Naive thymus-derived CD4-positive, alpha-beta T cell (primary cell): ENCODE data around the gene IL2RG. TPM values are rescaled to one million over a fixed set of nuclear protein-coding genes. Genes with fewer than 3 reads are reported as not detected.

Source experiments
- ATAC-seq: fragments of 150-1000 bp; cut with Tn5 transposase; 2 replicates; pipeline ENCODE4 v1.10.0; 2021; ENCODE audit warnings: mild to moderate bottlenecking, moderate library complexity
- CTCF ChIA-PET: fragments of 350-600 bp; sonication (Branson Sonifier 250); formaldehyde crosslinking; loops from one replicate; lab custom pipeline; 2021; ENCODE audit warnings: antibody characterized with exemption; lab: Charles Lee
- POLR2A ChIA-PET: fragments of 350-600 bp; sonication (Branson Sonifier 250); formaldehyde crosslinking; loops from one replicate; lab custom pipeline; 2021; ENCODE audit warnings: antibody characterized with exemption, inconsistent platforms; lab: Charles Lee
- DNase-seq, 9 donors: peaks; one replicate each; pipeline versions ENCODE4 v3.0.0 to v3.0.0-alpha.2; 2020 to 2022; ENCODE audit warnings: mixed read lengths in 1 of 9
- H3K27ac ChIP-seq: one replicate; pipeline ENCODE4 v1.7.0; 2013; ENCODE audit warnings: mild to moderate bottlenecking, low read depth, low read length, moderate library complexity
- H3K27me3 ChIP-seq, 2 donors: one replicate each; pipeline ENCODE4 v1.7.0; 2013; ENCODE audit warnings: low read length in 2 of 2, mild to moderate bottlenecking in 2 of 2, moderate library complexity in 2 of 2; ENCODE audit not compliant: control insufficient read depth in 2 of 2, insufficient read depth in 2 of 2
- H3K36me3 ChIP-seq, 3 experiments: 1 replicate in 2 of 3; 2 replicates in 1 of 3; pipeline ENCODE4 v1.7.0; 2013; ENCODE audit warnings: low read length in 3 of 3, mild to moderate bottlenecking in 3 of 3, moderate library complexity in 1 of 3; ENCODE audit not compliant: insufficient read depth in 3 of 3, control insufficient read depth in 2 of 3
- H3K4me1 ChIP-seq, 2 donors: one replicate each; pipeline ENCODE4 v1.7.0; 2013; ENCODE audit warnings: low read length in 2 of 2, mild to moderate bottlenecking in 2 of 2, moderate library complexity in 1 of 2; ENCODE audit not compliant: control insufficient read depth in 2 of 2, insufficient read depth in 2 of 2
- H3K4me3 ChIP-seq: 2 replicates; pipeline ENCODE4 v1.7.0; 2013; ENCODE audit warnings: mild to moderate bottlenecking, low read length
- H3K9me3 ChIP-seq, 3 experiments: 1 replicate in 2 of 3; 2 replicates in 1 of 3; pipeline ENCODE4 v1.7.0; 2013; ENCODE audit warnings: low read length in 3 of 3; ENCODE audit not compliant: control insufficient read depth in 2 of 3
- H3K27ac Mint-ChIP-seq, 9 donors: one replicate each; pipeline ENCODE4 v1.8.0; 2020 to 2022; ENCODE audit warnings: mixed read lengths in 9 of 9, mild to moderate bottlenecking in 8 of 9, moderate library complexity in 5 of 9, inconsistent platforms in 2 of 9
- H3K27me3 Mint-ChIP-seq, 5 donors: one replicate each; pipeline ENCODE4 v1.8.0; 2021 to 2022; ENCODE audit warnings: mixed read lengths in 5 of 5, mild to moderate bottlenecking in 1 of 5
- H3K36me3 Mint-ChIP-seq, 5 donors: one replicate each; pipeline ENCODE4 v1.8.0; 2020 to 2022; ENCODE audit warnings: mixed read lengths in 5 of 5, mild to moderate bottlenecking in 3 of 5, inconsistent platforms in 1 of 5
- H3K4me1 Mint-ChIP-seq, 7 donors: one replicate each; pipeline ENCODE4 v1.8.0; 2020 to 2022; ENCODE audit warnings: mixed read lengths in 7 of 7, mild to moderate bottlenecking in 3 of 7, inconsistent platforms in 1 of 7
- H3K4me3 Mint-ChIP-seq, 10 donors: one replicate each; pipeline ENCODE4 v1.8.0; 2020 to 2022; ENCODE audit warnings: mild to moderate bottlenecking in 10 of 10, mixed read lengths in 10 of 10, moderate library complexity in 6 of 10, inconsistent platforms in 2 of 10
- H3K9me3 Mint-ChIP-seq, 11 donors: one replicate each; pipeline ENCODE4 v1.8.0; 2020 to 2022; ENCODE audit warnings: mixed read lengths in 11 of 11, mild to moderate bottlenecking in 4 of 11, inconsistent platforms in 1 of 11, moderate library complexity in 1 of 11
- intact Hi-C, 2 donors: fragments of 100-400 bp; cut with micrococcal nuclease; formaldehyde crosslinking; loops; one replicate each; pipeline ENCODE4 v1.15.1; 2023
- polyA plus RNA-seq, 2 donors: library from polyadenylated mRNA; unstranded; fragments of 300-500 nt; fragmentation: Illumina TruSeq; gene quantifications; one replicate each; pipeline ENCODE4 v1.2.3, GENCODE V29; 2021
- total RNA-seq, 6 experiments: library from RNA in 5 of 6; stranded (reverse) in 5 of 6; gene quantifications; 1 replicate in 5 of 6; 2 replicates in 1 of 6; pipeline ENCODE4 v1.2.3 and lab custom pipeline; 2021 to 2026

Gene IL2RG
- total and polyA plus RNA-seq, 7 experiments from 2014 or later: 228 to 1,015 (median 330) TPM

DNA sequence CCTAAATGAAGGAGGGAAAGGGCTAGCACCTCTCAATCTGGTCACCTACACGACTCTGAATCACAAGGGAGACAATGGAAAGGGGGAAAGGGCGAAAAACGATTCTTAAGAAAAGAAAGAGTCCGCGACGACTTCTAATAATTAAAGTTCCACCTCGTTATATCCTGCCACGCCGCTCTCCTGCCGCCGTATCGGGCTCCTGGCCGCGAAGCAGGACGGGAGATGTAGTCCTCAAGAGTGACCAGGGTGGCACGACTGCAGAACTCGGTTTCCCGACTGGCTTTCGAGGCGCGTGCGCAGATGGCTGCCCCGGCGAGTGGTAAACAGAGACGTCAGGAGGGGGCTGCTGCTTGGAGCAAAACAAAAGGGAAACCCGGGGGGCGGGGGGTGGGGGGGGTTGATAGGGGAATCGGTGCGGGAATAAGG lies 15.8 kb downstream of the IL2RG start, which contains the start of gene FOXO4:
TSS of gene FOXO4 (plus strand) at position 297 of the 426 bp plus-strand sequence. CDS start 678 bp downstream, outside the sequence.
- no peaks in the 10 kb centered on the region for H3K36me3 ChIP-seq
- peak within 1 kb of the TSS; percentile 85 for H3K27ac ChIP-seq
- ChIA-PET CTCF (interaction anchor here (2.8 kb wide), 1 partner anchor 34 kb away, joined by 21 read pairs; no protein-coding TSS in a partner anchor), POLR2A (interaction anchor here (0.9 to 2.8 kb wide), 8 partner anchors 10 to 270 kb away, joined by 4 to 14 read pairs (median 6); partner anchors contain the start of genes CXorf65, IL2RG, MED12 and SNX12)
- no peaks in the 10 kb centered on the region for H3K9me3 ChIP-seq
- peak within 1 kb of the TSS; percentile 70 for H3K4me3 ChIP-seq
- no peaks in the 10 kb centered on the region for H3K36me3 Mint-ChIP-seq
- H3K4me1 Mint-ChIP-seq: peaks cover 11 to 40% (median 33%) of the 10 kb centered on the region in 7 donors
- ATAC-seq (peak; percentile 92), DNase-seq (peak; percentile 69 to 91 (median 82))
- H3K4me1 ChIP-seq: peaks cover 20 to 22% of the 10 kb centered on the region in 2 donors
- H3K4me3 Mint-ChIP-seq: peak within 1 kb of the TSS; percentile 90 to 100 (median 96)
- peaks cover 0 to 5% (median 0%) of the 10 kb centered on the region in 11 donors for H3K9me3 Mint-ChIP-seq
- peak within 1 kb of the TSS; percentile 91 to 97 (median 95) for H3K27ac Mint-ChIP-seq
- intact Hi-C loops: loop anchor here (1.0 kb wide), 2 partner anchors 27 to 188 kb away; partner anchors contain the start of genes SNX12 (in 2 of the 2) and NONO (in 1 of the 2)
- H3K27me3 ChIP-seq: no peaks in the 10 kb centered on the region
- H3K27me3 Mint-ChIP-seq: peaks cover 0 to 6% (median 0%) of the 10 kb centered on the region in 5 donors

DNA sequence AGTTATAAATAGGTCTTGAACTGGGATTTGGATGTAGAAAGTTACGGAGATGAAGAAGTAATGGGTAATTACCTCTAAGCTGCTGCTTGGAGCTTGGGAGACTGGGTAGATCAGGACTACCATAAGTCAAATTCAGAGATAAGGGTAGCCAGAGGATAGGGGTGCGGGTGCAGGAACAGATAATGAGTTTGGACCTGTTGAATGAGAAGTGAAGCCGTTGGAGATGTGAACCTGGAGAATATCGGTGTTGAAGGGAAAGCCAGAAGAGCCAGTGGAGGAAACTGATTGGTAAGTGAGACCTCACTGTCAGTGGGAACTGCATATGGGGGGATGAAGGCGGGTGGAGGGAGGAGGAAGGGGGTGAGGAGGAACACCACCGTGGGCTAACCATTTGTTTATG lies 16.3 kb downstream of the IL2RG start:
- no peak for DNase-seq
- H3K27me3 Mint-ChIP-seq: peaks cover 0 to 6% (median 0%) of the 10 kb centered on the region in 5 donors

DNA sequence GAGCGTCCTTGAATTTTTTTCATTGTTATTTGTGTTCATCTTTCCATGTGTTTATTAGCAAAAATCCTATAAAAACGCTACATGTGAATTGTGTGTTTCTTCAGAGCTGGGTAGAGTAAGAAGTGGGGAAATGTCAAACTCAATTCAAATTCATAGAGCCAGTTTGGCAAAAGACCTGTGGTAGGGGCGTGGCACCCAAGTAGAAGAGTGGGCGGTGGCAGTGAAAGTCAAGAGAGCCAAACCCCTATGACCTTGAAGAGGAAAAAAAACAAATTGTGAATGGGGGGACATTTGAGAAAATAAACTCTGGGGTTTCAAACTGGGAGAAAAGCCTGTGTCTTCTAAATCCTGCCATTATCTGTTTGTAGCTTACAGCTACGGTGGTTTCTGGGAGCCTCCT lies 20.1 kb downstream of the IL2RG start:
- ChIA-PET POLR2A (interaction anchor here (1.0 kb wide), 1 partner anchor 20 kb away, joined by 3 read pairs; the partner anchor contains the start of gene IL2RG), CTCF (no interaction called here)
- Histone ChIP-seq H3K36me3 (no peaks in the 10 kb centered on the region), H3K4me1 (no peaks in the 10 kb centered on the region), H3K9me3 (no peaks in the 10 kb centered on the region), H3K27me3 (no peaks in the 10 kb centered on the region), H3K27ac (no peak overlapping the region), H3K4me3 (no peak overlapping the region)
- peaks cover 0 to 3% (median 0%) of the 10 kb centered on the region in 11 donors for H3K9me3 Mint-ChIP-seq
- DNase-seq (no peak), ATAC-seq (no peak)
- H3K4me1 Mint-ChIP-seq: peaks cover 0 to 11% (median 8%) of the 10 kb centered on the region in 7 donors
- intact Hi-C loops: no loop called here
- H3K27ac Mint-ChIP-seq: no peak overlapping the region
- peaks cover 0 to 6% (median 0%) of the 10 kb centered on the region in 5 donors for H3K27me3 Mint-ChIP-seq
- no peak overlapping the region for H3K4me3 Mint-ChIP-seq
- H3K36me3 Mint-ChIP-seq: no peaks in the 10 kb centered on the region

More for the DNA sequence above, 16.3 kb downstream of the IL2RG start:
- no peaks in the 10 kb centered on the region for H3K36me3 ChIP-seq
- H3K4me3 ChIP-seq: peak overlapping the region; percentile 67
- no peak for ATAC-seq
- Mint-ChIP-seq H3K36me3 (no peaks in the 10 kb centered on the region), H3K4me3 (peak overlapping the region; percentile 90 to 100 (median 96)), H3K9me3 (peaks cover 0 to 5% (median 0%) of the 10 kb centered on the region in 11 donors), H3K27ac (peak overlapping the region; percentile 73 to 95 (median 91)), H3K4me1 (peaks cover 11 to 37% (median 30%) of the 10 kb centered on the region in 7 donors)
- intact Hi-C loops: loop anchor here (1.0 kb wide), 2 partner anchors 27 to 188 kb away; partner anchors contain the start of genes SNX12 (in 2 of the 2) and NONO (in 1 of the 2)
- POLR2A ChIA-PET: no interaction called here
- CTCF ChIA-PET: no interaction called here
- H3K27ac ChIP-seq: peak overlapping the region; percentile 85
- no peaks in the 10 kb centered on the region for H3K9me3 ChIP-seq
- no peaks in the 10 kb centered on the region for H3K27me3 ChIP-seq
- H3K4me1 ChIP-seq: peaks cover 20 to 21% of the 10 kb centered on the region in 2 donors

DNA sequence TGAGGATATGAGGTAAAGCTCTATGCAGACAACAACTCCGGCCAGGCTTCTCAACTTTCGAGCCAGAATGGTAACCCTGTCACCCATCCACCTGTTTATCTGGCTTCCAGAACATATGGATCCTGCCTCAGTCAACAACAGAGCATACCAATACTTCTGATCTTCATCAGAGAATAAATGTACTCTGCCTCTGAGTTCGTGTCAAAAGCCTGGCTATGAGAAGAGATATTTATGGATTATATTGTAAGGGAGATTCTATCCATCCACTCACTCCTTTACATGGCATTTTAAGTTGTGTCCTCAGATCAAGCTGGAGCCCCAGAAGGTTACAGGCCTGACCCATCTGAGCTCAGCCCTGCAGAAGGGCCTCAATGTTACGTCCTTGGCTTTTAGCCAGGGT lies 25.5 kb downstream of the IL2RG start:
- intact Hi-C loops: no loop called here
- DNase-seq: no peak
- H3K4me3 ChIP-seq: no peak overlapping the region
- Mint-ChIP-seq H3K27ac (no peak overlapping the region), H3K9me3 (no peaks in the 10 kb centered on the region), H3K4me3 (no peak overlapping the region), H3K4me1 (peaks cover 4 to 11% (median 6%) of the 10 kb centered on the region in 7 donors), H3K36me3 (no peaks in the 10 kb centered on the region), H3K27me3 (no peaks in the 10 kb centered on the region)
- no peak for ATAC-seq
- no peak overlapping the region for H3K27ac ChIP-seq
- ChIA-PET CTCF (no interaction called here), POLR2A (no interaction called here)
- no peaks in the 10 kb centered on the region for H3K9me3 ChIP-seq
- H3K27me3 ChIP-seq: no peaks in the 10 kb centered on the region
- peaks cover 0 to 7% of the 10 kb centered on the region in 2 donors for H3K4me1 ChIP-seq
- H3K36me3 ChIP-seq: no peaks in the 10 kb centered on the region

DNA sequence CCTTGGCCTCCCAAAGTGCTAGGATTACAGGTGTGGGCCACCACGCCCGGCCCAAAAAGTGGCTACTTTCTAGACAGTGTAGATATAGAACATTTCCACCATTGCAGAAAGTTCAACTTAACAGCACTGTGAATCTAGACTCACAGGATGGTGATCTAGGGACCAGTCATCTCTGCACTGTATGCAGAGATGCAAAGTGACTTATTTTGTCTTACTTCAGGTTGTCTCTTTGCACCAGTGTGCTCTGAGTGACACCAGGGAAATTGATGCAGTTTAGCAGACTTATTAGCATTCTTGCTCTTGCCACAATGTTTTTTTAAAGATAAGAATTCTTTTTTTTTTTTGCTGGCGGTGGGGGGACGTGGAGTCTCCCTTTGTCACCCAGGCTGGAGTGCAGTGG lies 28.6 kb downstream of the IL2RG start:
- no peaks in the 10 kb centered on the region for H3K36me3 Mint-ChIP-seq
- no peak overlapping the region for H3K4me3 ChIP-seq
- ChIA-PET CTCF (no interaction called here), POLR2A (no interaction called here)
- no peak for DNase-seq
- H3K4me3 Mint-ChIP-seq: no peak overlapping the region
- no peak overlapping the region for H3K27ac ChIP-seq
- peaks cover 0 to 7% of the 10 kb centered on the region in 2 donors for H3K4me1 ChIP-seq
- peaks cover 4 to 11% (median 6%) of the 10 kb centered on the region in 7 donors for H3K4me1 Mint-ChIP-seq
- intact Hi-C loops: no loop called here
- ATAC-seq: no peak
- no peaks in the 10 kb centered on the region for H3K36me3 ChIP-seq
- peaks cover 0 to 4% (median 0%) of the 10 kb centered on the region in 11 donors for H3K9me3 Mint-ChIP-seq
- H3K27ac Mint-ChIP-seq: no peak overlapping the region
- H3K9me3 ChIP-seq: no peaks in the 10 kb centered on the region
- H3K27me3 Mint-ChIP-seq: no peaks in the 10 kb centered on the region
- no peaks in the 10 kb centered on the region for H3K27me3 ChIP-seq

DNA sequence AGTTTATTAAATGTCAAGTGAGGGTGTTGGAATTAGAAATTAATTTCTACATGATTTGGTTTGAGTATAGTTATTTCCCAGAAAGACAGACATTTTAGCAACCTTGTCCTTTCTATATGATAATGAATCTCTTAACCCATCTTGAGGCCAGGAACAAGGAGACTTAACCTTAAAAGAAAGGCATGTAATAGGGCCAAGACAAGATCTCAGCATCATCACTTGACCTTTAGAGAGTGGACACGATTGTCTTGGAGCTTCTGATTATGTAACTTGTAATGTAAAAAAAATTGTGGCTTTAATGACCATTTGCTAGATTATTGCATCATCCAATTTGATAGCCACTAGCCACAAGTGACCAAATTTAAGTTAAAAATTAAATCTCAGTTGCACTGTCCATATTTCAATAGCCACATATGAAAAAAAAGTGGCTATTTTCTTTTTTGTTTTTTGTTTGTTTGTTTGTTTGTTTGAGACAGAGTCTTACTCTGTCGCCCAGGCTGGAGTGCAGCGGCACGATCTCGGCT lies 29.2 kb downstream of the IL2RG start:
- peaks cover 0 to 4% (median 0%) of the 10 kb centered on the region in 11 donors for H3K9me3 Mint-ChIP-seq
- H3K4me1 Mint-ChIP-seq: peaks cover 4 to 11% (median 6%) of the 10 kb centered on the region in 7 donors
- intact Hi-C loops: no loop called here
- H3K27ac Mint-ChIP-seq: no peak overlapping the region
- Histone ChIP-seq H3K4me3 (no peak overlapping the region), H3K27ac (no peak overlapping the region), H3K9me3 (no peaks in the 10 kb centered on the region), H3K4me1 (peaks cover 0 to 7% of the 10 kb centered on the region in 2 donors), H3K36me3 (no peaks in the 10 kb centered on the region), H3K27me3 (no peaks in the 10 kb centered on the region)
- no peaks in the 10 kb centered on the region for H3K36me3 Mint-ChIP-seq
- no peak overlapping the region for H3K4me3 Mint-ChIP-seq
- DNase-seq (no peak), ATAC-seq (no peak)
- H3K27me3 Mint-ChIP-seq: no peaks in the 10 kb centered on the region
- ChIA-PET CTCF (no interaction called here), POLR2A (interaction anchor here (0.6 kb wide), 1 partner anchor 52 kb away, joined by 3 read pairs; no protein-coding TSS in a partner anchor)
